ENCODE measurements around the gene CACNA2D4. TPM values are rescaled to one million over a fixed set of nuclear protein-coding genes. Genes with fewer than 3 reads are reported as not detected.

CACNA2D4 gene
- polyA plus RNA-seq, 3 donors: 17.8 to 87.7 (median 22.1) TPM

DNA sequence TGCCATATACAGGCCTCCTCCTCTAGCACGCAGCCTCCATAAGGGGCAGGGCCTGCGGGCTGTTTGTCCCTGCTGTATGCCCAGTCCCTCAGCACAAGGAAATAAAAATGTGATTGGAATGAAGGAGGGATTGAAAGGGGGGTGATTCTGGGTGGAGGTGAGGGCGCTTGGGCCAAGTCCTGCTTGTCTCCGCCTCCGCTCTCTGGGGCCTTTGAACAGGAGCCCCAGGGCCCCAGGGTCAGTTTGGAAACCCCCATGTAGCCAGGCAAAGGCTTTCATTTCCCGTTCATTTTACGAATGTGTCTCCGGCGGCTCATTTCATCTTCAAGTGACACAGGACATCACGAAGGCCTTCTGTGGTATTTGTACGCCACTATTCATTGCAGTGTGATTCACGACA, 4.5 kb upstream of the CACNA2D4 start:
- Histone ChIP-seq H3K36me3 (replicated peaks in 1 of 2; ENCODE audit: control insufficient read depth in 1 of 2, insufficient read depth in 2 of 2, low read length in 2 of 2) (peaks cover 0 to 3% of the 10 kb centered on the region in 2 donors), H3K4me2 (replicated peaks; ENCODE audit: extremely low read depth, low read length, poor library complexity, severe bottlenecking) (no peak overlapping the region), H3K9me3 (replicated peaks in 1 of 2; ENCODE audit: control insufficient read depth in 1 of 2, insufficient read depth in 1 of 2, low read length in 2 of 2) (no peaks in the 10 kb centered on the region), H3K79me2 (ENCODE audit: insufficient read depth, low read length) (peaks cover 31% of the 10 kb centered on the region), H3K27ac (ENCODE audit: low read depth in 1 of 2, low read length in 2 of 2) (no peak overlapping the region), H3K4me1 (ENCODE audit: control insufficient read depth in 1 of 2, insufficient read depth in 2 of 2, low read length in 2 of 2) (peaks cover 40 to 51% of the 10 kb centered on the region in 2 donors), H2AFZ (ENCODE audit: insufficient read depth, low read depth, low read length, poor library complexity, severe bottlenecking) (no peak overlapping the region), H3K9ac (ENCODE audit: insufficient read depth, low read length, poor library complexity, severe bottlenecking) (no peak overlapping the region), H4K20me1 (ENCODE audit: insufficient read depth, low read length) (no peaks in the 10 kb centered on the region), H3K4me3 (replicated peaks in 1 of 3; ENCODE audit: low read depth in 2 of 3, low read length in 3 of 3) (no peak overlapping the region), H3K27me3 (ENCODE audit: control insufficient read depth in 2 of 2, insufficient read depth in 2 of 2, low read length in 2 of 2) (no peaks in the 10 kb centered on the region)
- Mint-ChIP-seq H3K4me1 (peaks cover 42% of the 10 kb centered on the region), H3K36me3 (peaks cover 10 to 14% of the 10 kb centered on the region in 2 donors), H3K27ac (no peak overlapping the region), H3K4me3 (no peak overlapping the region), H3K9me3 (peaks cover 0 to 1% (median 0%) of the 10 kb centered on the region in 7 donors), H3K27me3 (ENCODE audit: low read depth in 3 of 3) (peaks cover 4 to 10% (median 6%) of the 10 kb centered on the region in 3 donors)
- WGBS (ENCODE audit: insufficient coverage): 85% methylated on average over 10 of the region's 12 CpGs
- TF ChIP-seq, protein P1, sequence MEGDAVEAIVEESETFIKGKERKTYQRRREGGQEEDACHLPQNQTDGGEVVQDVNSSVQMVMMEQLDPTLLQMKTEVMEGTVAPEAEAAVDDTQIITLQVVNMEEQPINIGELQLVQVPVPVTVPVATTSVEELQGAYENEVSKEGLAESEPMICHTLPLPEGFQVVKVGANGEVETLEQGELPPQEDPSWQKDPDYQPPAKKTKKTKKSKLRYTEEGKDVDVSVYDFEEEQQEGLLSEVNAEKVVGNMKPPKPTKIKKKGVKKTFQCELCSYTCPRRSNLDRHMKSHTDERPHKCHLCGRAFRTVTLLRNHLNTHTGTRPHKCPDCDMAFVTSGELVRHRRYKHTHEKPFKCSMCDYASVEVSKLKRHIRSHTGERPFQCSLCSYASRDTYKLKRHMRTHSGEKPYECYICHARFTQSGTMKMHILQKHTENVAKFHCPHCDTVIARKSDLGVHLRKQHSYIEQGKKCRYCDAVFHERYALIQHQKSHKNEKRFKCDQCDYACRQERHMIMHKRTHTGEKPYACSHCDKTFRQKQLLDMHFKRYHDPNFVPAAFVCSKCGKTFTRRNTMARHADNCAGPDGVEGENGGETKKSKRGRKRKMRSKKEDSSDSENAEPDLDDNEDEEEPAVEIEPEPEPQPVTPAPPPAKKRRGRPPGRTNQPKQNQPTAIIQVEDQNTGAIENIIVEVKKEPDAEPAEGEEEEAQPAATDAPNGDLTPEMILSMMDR (IDR thresholded peaks at IDR 0.05): no peak
- DNase-seq: peak in 1 of 3 donors; percentile 2
- intact Hi-C loops (cut with micrococcal nuclease): no loop called here

DNA sequence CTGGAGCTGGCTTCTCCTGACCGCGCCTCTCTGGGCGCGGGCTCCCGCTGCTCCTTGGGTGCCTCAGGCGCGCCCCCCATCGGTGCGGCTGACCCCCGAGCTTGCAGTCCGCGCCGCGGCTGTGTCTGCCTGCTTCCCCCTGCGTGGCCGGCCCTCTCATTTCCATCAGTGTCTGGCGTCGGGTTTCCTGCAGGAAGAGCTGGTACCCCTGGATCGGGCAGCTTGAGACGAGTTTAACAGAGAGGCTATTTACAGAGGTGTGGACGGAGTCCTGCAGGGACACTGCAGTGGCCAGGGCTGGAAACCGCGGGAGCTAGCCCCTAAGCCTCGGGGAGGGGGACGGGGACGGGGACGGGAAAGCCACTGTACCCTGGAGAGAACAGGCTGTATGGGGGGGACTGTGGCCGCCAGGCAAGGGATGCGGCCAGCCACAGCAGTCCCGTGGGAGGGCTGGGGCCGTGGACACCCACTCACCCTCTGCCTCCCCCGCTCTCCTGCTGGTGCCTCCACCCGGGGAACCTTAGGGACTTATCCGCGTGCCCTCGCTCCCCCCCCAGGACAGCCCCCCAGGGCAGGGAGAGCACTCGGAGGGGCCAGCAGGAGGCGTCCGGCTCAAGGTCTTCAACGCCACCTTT, 3.7 kb upstream of the CACNA2D4 start:
- Histone ChIP-seq H3K36me3 (replicated peaks in 1 of 2; ENCODE audit: control insufficient read depth in 1 of 2, insufficient read depth in 2 of 2, low read length in 2 of 2) (peaks cover 0 to 3% of the 10 kb centered on the region in 2 donors), H3K4me1 (ENCODE audit: control insufficient read depth in 1 of 2, insufficient read depth in 2 of 2, low read length in 2 of 2) (peaks cover 45 to 59% of the 10 kb centered on the region in 2 donors), H3K79me2 (ENCODE audit: insufficient read depth, low read length) (peaks cover 35% of the 10 kb centered on the region), H3K9ac (ENCODE audit: insufficient read depth, low read length, poor library complexity, severe bottlenecking) (no peak overlapping the region), H4K20me1 (ENCODE audit: insufficient read depth, low read length) (no peaks in the 10 kb centered on the region), H2AFZ (ENCODE audit: insufficient read depth, low read depth, low read length, poor library complexity, severe bottlenecking) (no peak overlapping the region), H3K4me3 (replicated peaks in 1 of 3; ENCODE audit: low read depth in 2 of 3, low read length in 3 of 3) (peak overlapping the region in 1 of 3 experiments; percentile 24), H3K9me3 (replicated peaks in 1 of 2; ENCODE audit: control insufficient read depth in 1 of 2, insufficient read depth in 1 of 2, low read length in 2 of 2) (no peaks in the 10 kb centered on the region), H3K27ac (ENCODE audit: low read depth in 1 of 2, low read length in 2 of 2) (no peak overlapping the region), H3K27me3 (ENCODE audit: control insufficient read depth in 2 of 2, insufficient read depth in 2 of 2, low read length in 2 of 2) (no peaks in the 10 kb centered on the region), H3K4me2 (replicated peaks; ENCODE audit: extremely low read depth, low read length, poor library complexity, severe bottlenecking) (no peak overlapping the region)
- peak in 1 of 3 donors; percentile 3 for DNase-seq
- Mint-ChIP-seq H3K9me3 (peaks cover 0 to 1% (median 0%) of the 10 kb centered on the region in 7 donors), H3K4me3 (no peak overlapping the region), H3K36me3 (peaks cover 10 to 14% of the 10 kb centered on the region in 2 donors), H3K4me1 (peaks cover 49% of the 10 kb centered on the region), H3K27ac (no peak overlapping the region), H3K27me3 (ENCODE audit: low read depth in 3 of 3) (peaks cover 4 to 7% (median 6%) of the 10 kb centered on the region in 3 donors)
- 10% methylated on average over 28 of the region's 40 CpGs for WGBS (ENCODE audit: insufficient coverage)
- TF ChIP-seq, protein P1 (IDR thresholded peaks at IDR 0.05): no peak
- intact Hi-C loops (cut with micrococcal nuclease): no loop called here
